Measurements from ENCODE around the gene EPS8L3. TPM values are rescaled to one million over a fixed set of nuclear protein-coding genes. Genes with fewer than 3 reads are reported as not detected.

EPS8L3 gene
- total RNA-seq, 1 donor from 2014 or later: not detected

GRCh38 chr1:109716570-109717090, 47.1 kb downstream of the EPS8L3 start:
- Histone ChIP-seq H3K27ac (no peak overlapping the region), H3K4me2 (no peak overlapping the region)
- peaks cover 14% of the 10 kb centered on the region for H3K27me3 Mint-ChIP-seq (ENCODE audit: insufficient read depth, low read depth)

DNA sequence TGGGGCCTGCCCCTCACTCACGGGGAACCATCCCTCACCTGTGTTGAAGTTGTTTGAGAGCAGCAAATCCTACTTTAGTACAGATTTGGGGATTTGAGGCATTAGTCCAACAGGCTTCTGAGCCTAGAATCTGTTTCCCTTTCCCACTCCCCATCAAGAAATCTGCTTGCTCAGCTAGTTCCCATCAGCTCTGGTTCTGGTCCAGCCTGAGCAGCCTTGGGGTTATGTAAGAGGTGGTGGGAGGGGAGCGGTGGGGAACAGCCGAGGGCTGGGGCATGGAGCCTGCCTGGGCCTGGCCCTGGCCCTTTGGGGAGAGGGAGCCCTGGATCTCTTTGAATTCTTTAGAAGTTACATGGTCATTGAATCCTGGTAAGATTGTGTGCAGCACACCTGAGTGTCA, 47.6 kb downstream of the EPS8L3 start:
- Mint-ChIP-seq H3K36me3 (no peaks in the 10 kb centered on the region), H3K27ac (no peak overlapping the region), H3K27me3 (ENCODE audit: insufficient read depth, low read depth) (peaks cover 14% of the 10 kb centered on the region), H3K4me1 (no peaks in the 10 kb centered on the region), H3K4me3 (no peak overlapping the region), H3K9me3 (no peaks in the 10 kb centered on the region)
- no peaks in the 10 kb centered on the region for H4K20me1 ChIP-seq (ENCODE audit: low read depth)
- H3K79me2 ChIP-seq (ENCODE audit: low read depth): no peaks in the 10 kb centered on the region
- no peak overlapping the region for H3K4me2 ChIP-seq
- no peaks in the 10 kb centered on the region for H3K4me1 ChIP-seq
- no peak overlapping the region for H2AFZ ChIP-seq (replicated peaks)
- no peak overlapping the region for H3K9ac ChIP-seq
- no peak overlapping the region for H3K4me3 ChIP-seq
- H3K27ac ChIP-seq: no peak overlapping the region
- H3K9me3 ChIP-seq (ENCODE audit: low read depth): no peaks in the 10 kb centered on the region
- no peaks in the 10 kb centered on the region for H3F3A ChIP-seq (ENCODE audit: low read depth)
- DNase-seq (ENCODE audit: low spot score): no peak
- no peaks in the 10 kb centered on the region for H3K27me3 ChIP-seq
- H3K36me3 ChIP-seq: no peaks in the 10 kb centered on the region
- no peak for TF ChIP-seq EZH2 (IDR thresholded peaks at IDR 0.05)
- TF ChIP-seq EZH2phosphoT487 (IDR thresholded peaks at IDR 0.05): no peak

More at GRCh38 chr1:109716570-109717090, 47.1 kb downstream of the EPS8L3 start:
- Histone ChIP-seq H3K27me3 (no peaks in the 10 kb centered on the region), H4K20me1 (ENCODE audit: low read depth) (no peaks in the 10 kb centered on the region), H3K36me3 (no peaks in the 10 kb centered on the region), H3K4me1 (no peaks in the 10 kb centered on the region), H2AFZ (replicated peaks) (no peak overlapping the region), H3K9ac (no peak overlapping the region), H3K4me3 (no peak overlapping the region), H3K9me3 (ENCODE audit: low read depth) (no peaks in the 10 kb centered on the region), H3K79me2 (ENCODE audit: low read depth) (no peaks in the 10 kb centered on the region), H3F3A (ENCODE audit: low read depth) (no peaks in the 10 kb centered on the region)
- H3K36me3 Mint-ChIP-seq: no peaks in the 10 kb centered on the region
- H3K4me1 Mint-ChIP-seq: no peaks in the 10 kb centered on the region
- H3K4me3 Mint-ChIP-seq: no peak overlapping the region
- H3K27ac Mint-ChIP-seq: no peak overlapping the region
- no peak for DNase-seq (ENCODE audit: low spot score)
- H3K9me3 Mint-ChIP-seq: no peaks in the 10 kb centered on the region
- no peak for TF ChIP-seq EZH2phosphoT487 (IDR thresholded peaks at IDR 0.05)
- TF ChIP-seq, protein P1, sequence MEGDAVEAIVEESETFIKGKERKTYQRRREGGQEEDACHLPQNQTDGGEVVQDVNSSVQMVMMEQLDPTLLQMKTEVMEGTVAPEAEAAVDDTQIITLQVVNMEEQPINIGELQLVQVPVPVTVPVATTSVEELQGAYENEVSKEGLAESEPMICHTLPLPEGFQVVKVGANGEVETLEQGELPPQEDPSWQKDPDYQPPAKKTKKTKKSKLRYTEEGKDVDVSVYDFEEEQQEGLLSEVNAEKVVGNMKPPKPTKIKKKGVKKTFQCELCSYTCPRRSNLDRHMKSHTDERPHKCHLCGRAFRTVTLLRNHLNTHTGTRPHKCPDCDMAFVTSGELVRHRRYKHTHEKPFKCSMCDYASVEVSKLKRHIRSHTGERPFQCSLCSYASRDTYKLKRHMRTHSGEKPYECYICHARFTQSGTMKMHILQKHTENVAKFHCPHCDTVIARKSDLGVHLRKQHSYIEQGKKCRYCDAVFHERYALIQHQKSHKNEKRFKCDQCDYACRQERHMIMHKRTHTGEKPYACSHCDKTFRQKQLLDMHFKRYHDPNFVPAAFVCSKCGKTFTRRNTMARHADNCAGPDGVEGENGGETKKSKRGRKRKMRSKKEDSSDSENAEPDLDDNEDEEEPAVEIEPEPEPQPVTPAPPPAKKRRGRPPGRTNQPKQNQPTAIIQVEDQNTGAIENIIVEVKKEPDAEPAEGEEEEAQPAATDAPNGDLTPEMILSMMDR (IDR thresholded peaks at IDR 0.05): no peak
- TF ChIP-seq EZH2 (IDR thresholded peaks at IDR 0.05): no peak

DNA sequence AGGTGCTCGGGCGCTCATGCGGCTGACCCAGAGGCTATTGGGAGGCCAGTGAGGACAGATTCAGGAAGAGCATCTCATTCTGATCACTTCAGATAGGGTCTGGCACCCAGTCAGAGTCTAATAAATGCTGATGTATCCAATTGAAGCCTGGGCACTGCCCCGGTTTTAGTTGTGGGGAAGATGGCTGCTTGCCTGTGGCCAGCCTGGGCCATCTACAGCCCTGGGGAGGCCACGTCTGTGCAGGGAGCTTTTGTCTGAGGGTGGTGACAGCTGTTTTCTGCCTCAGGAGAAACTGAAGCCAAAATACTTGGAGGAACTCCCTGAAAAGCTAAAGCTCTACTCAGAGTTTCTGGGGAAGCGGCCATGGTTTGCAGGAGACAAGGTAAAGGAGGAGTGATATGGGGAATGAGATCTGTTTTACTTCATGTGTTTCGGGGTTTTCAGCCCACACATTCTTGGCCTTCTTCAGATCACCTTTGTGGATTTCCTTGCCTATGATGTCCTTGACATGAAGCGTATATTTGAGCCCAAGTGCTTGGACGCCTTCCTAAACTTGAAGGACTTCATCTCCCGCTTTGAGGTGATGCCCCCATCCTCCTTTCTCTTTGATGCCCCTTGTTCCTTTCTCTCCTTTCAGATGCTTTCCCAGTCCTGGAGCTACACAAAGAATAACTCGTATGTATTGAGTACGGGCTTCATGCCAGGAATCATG, 48.9 kb downstream of the EPS8L3 start:
- H2AFZ ChIP-seq (replicated peaks): no peak overlapping the region
- H4K20me1 ChIP-seq (ENCODE audit: low read depth): no peaks in the 10 kb centered on the region
- H3K27me3 ChIP-seq: no peaks in the 10 kb centered on the region
- peaks cover 14% of the 10 kb centered on the region for H3K27me3 Mint-ChIP-seq (ENCODE audit: insufficient read depth, low read depth)
- H3K9me3 Mint-ChIP-seq: no peaks in the 10 kb centered on the region
- H3K27ac ChIP-seq: no peak overlapping the region
- H3K36me3 ChIP-seq: no peaks in the 10 kb centered on the region
- H3K4me3 Mint-ChIP-seq: no peak overlapping the region
- no peak for DNase-seq (ENCODE audit: low spot score)
- H3K4me2 ChIP-seq: no peak overlapping the region
- no peak for TF ChIP-seq EZH2 (IDR thresholded peaks at IDR 0.05)
- TF ChIP-seq, protein P1 (IDR thresholded peaks at IDR 0.05): no peak
- TF ChIP-seq EZH2phosphoT487 (IDR thresholded peaks at IDR 0.05): no peak
- no peaks in the 10 kb centered on the region for H3K4me1 ChIP-seq
- no peaks in the 10 kb centered on the region for H3K9me3 ChIP-seq (ENCODE audit: low read depth)
- H3K36me3 Mint-ChIP-seq: no peaks in the 10 kb centered on the region
- H3K27ac Mint-ChIP-seq: no peak overlapping the region
- no peaks in the 10 kb centered on the region for H3K4me1 Mint-ChIP-seq
- H3K9ac ChIP-seq: no peak overlapping the region
- no peaks in the 10 kb centered on the region for H3K79me2 ChIP-seq (ENCODE audit: low read depth)
- H3F3A ChIP-seq (ENCODE audit: low read depth): no peaks in the 10 kb centered on the region
- H3K4me3 ChIP-seq: no peak overlapping the region

DNA sequence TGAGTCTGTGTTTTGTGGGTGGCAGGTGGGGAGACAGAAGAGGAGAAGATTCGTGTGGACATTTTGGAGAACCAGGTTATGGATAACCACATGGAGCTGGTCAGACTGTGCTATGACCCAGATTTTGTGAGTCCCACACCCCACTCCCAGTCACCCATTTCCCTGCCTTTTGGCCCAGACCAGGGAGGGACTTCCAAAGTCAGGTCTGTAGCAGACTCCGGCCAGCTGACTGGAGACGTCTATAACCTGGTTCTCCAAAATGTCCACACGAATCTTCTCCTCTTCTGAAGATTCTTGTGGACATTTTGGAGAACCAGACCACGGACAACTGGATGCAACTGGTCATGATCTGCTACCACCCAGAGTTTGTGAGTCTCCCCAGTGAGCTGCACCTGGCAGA, 50.1 kb downstream of the EPS8L3 start:
- Histone ChIP-seq H3K9me3 (ENCODE audit: low read depth) (no peaks in the 10 kb centered on the region), H2AFZ (replicated peaks) (no peak overlapping the region), H4K20me1 (ENCODE audit: low read depth) (no peaks in the 10 kb centered on the region), H3F3A (ENCODE audit: low read depth) (no peaks in the 10 kb centered on the region), H3K79me2 (ENCODE audit: low read depth) (no peaks in the 10 kb centered on the region), H3K4me2 (no peak overlapping the region), H3K4me3 (no peak overlapping the region), H3K9ac (no peak overlapping the region), H3K36me3 (no peaks in the 10 kb centered on the region), H3K27me3 (no peaks in the 10 kb centered on the region), H3K27ac (no peak overlapping the region), H3K4me1 (no peaks in the 10 kb centered on the region)
- TF ChIP-seq EZH2 (IDR thresholded peaks at IDR 0.05) (no peak), EZH2phosphoT487 (IDR thresholded peaks at IDR 0.05) (no peak)
- TF ChIP-seq, protein P1 (IDR thresholded peaks at IDR 0.05): no peak
- DNase-seq (ENCODE audit: low spot score): no peak
- Mint-ChIP-seq H3K36me3 (peaks cover 5% of the 10 kb centered on the region), H3K4me3 (no peak overlapping the region), H3K27ac (no peak overlapping the region), H3K27me3 (ENCODE audit: insufficient read depth, low read depth) (peaks cover 14% of the 10 kb centered on the region), H3K9me3 (peaks cover 7% of the 10 kb centered on the region), H3K4me1 (no peaks in the 10 kb centered on the region)
